Measurements from ENCODE around the gene NEXN.

DNA sequence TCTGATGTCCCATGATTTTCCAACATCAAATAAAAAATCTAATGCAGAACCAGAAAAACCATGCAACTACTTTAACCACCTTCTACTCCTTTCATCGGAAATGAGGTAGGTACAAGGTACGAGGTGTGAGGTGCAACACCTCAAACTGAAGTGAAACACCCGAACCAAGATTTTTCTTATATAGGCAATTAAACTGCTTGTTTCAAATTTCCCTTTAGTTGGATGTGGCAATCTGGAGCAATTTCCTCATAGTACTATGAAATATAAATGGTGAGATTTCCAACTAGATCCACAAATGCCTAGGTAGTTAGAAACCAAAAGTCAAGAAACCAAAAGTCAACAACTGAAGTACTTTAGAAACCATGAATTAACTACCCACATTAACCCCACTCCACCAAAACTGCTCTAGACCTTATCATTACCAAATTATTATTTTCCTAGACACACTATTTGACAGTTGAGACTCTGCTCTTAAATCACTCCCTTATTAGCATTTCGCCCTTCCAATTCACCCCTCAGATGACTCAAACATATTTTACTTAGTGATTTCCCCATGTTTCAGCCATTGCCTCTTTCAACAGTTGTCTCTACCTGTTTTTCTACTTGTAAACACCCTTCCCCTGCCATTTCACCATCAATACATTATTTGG is 52.6 kb downstream of the NEXN start:
- TF ChIP-seq SUZ12 (IDR thresholded peaks at IDR 0.05; ENCODE audit: extremely low read depth, insufficient read depth, insufficient read length) (no peak), YY1 (IDR thresholded peaks at IDR 0.05; ENCODE audit: insufficient read depth, insufficient read length) (no peak), ZNF274 (IDR thresholded peaks at IDR 0.05; ENCODE audit: low read depth, low read length) (no peak)

All from NT2/D1 (cell line).